Smooth muscle cell (in vitro differentiated cells): ENCODE data around the gene C3orf20. TPM values are rescaled to one million over a fixed set of nuclear protein-coding genes. Genes with fewer than 3 reads are reported as not detected.

ENCODE experiments used
- DNase-seq: peaks from one replicate; lab custom pipeline; 2025; ENCODE audit not compliant: unreplicated experiment; lab: John Stamatoyannopoulos, UW
- H2AFZ ChIP-seq: fragments of 200-600 bp; sonication (generic); 2 replicates; pipeline ENCODE4 v1.6.0; 2016; ENCODE audit warnings: antibody characterized with exemption, low read depth, mild to moderate bottlenecking
- H3F3A ChIP-seq: fragments of 200-600 bp; sonication (generic); 2 replicates; pipeline ENCODE4 v1.6.0; 2017; ENCODE audit warnings: antibody characterized with exemption, low read depth
- H3K27ac ChIP-seq: fragments of 200-600 bp; sonication (generic); 2 replicates; pipeline ENCODE4 v1.5.1; 2016; ENCODE audit warnings: low read depth, mild to moderate bottlenecking
- H3K27me3 ChIP-seq: fragments of 200-600 bp; sonication (generic); 2 replicates; pipeline ENCODE4 v1.6.1; 2016; ENCODE audit warnings: low read depth, mild to moderate bottlenecking
- H3K36me3 ChIP-seq: fragments of 200-600 bp; sonication (generic); 2 replicates; pipeline ENCODE4 v1.5.1; 2016; ENCODE audit warnings: low read depth
- H3K4me1 ChIP-seq: fragments of 200-600 bp; sonication (generic); 2 replicates; pipeline ENCODE4 v1.5.1; 2016; ENCODE audit warnings: low read depth
- H3K4me2 ChIP-seq: fragments of 200-600 bp; sonication (generic); 2 replicates; pipeline ENCODE4 v1.6.0; 2016; ENCODE audit warnings: mild to moderate bottlenecking
- H3K4me3 ChIP-seq: fragments of 200-600 bp; sonication (generic); 2 replicates; pipeline ENCODE4 v1.5.1; 2016; ENCODE audit warnings: mild to moderate bottlenecking
- H3K79me2 ChIP-seq: fragments of 200-600 bp; sonication (generic); 2 replicates; pipeline ENCODE4 v1.6.0; 2016; ENCODE audit warnings: low read depth, mild to moderate bottlenecking
- H3K9ac ChIP-seq: fragments of 200-600 bp; sonication (generic); 2 replicates; pipeline ENCODE4 v1.6.0; 2016; ENCODE audit warnings: low read depth
- H3K9me3 ChIP-seq: fragments of 200-600 bp; sonication (generic); replicated peaks from 2 replicates; pipeline ENCODE4 v1.5.1; 2016; ENCODE audit warnings: low read depth
- H4K20me1 ChIP-seq: fragments of 200-600 bp; sonication (generic); 2 replicates; pipeline ENCODE4 v1.6.0; 2016; ENCODE audit warnings: low read depth
- CTCF ChIP-seq: fragments of 200-600 bp; sonication (generic); IDR thresholded peaks from 2 replicates; pipeline ENCODE4 v1.5.1; 2017; ENCODE audit warnings: borderline replicate concordance, mild to moderate bottlenecking, antibody characterized with exemption; ENCODE audit not compliant: insufficient read depth, poor library complexity, severe bottlenecking
- WGBS: methylation state at CpG from one replicate; pipeline ENCODE4 v1.1.7; 2016; ENCODE audit warnings: low lambda C conversion rate; 5-methylcytosine and 5-hydroxymethylcytosine counted together
- polyA plus RNA-seq: library from polyadenylated mRNA; unstranded; fragments of >200 nt; fragmentation: Nextera tagmentation; extraction: Ambion mirVana; gene quantifications from 2 replicates; pipeline ENCODE4 v1.2.1, GENCODE V29; 2016
- total RNA-seq: library from RNA; depleted of rRNA; stranded (reverse); fragments of >200 nt; gene quantifications from 2 replicates; pipeline ENCODE4 v1.2.3, GENCODE V29; 2014

C3orf20 gene
- total and polyA plus RNA-seq, 2 experiments from 2014 or later = not detected

GRCh38 chr3:14684447-14684846 lies 9.5 kb downstream of the C3orf20 start:
- no peaks in the 10 kb centered on the region for H3K79me2 ChIP-seq
- no peak overlapping the region for H3K27ac ChIP-seq
- no peak overlapping the region for H3K9ac ChIP-seq
- DNase-seq = no peak
- H3K4me2 ChIP-seq = no peak overlapping the region
- WGBS = 88% methylated on average over 4 of the region's 4 CpGs
- no peak overlapping the region for H2AFZ ChIP-seq
- H3K36me3 ChIP-seq = no peaks in the 10 kb centered on the region
- no peaks in the 10 kb centered on the region for H4K20me1 ChIP-seq
- no peaks in the 10 kb centered on the region for H3K9me3 ChIP-seq
- H3K4me1 ChIP-seq = no peaks in the 10 kb centered on the region
- peaks cover 31% of the 10 kb centered on the region for H3K27me3 ChIP-seq
- TF ChIP-seq CTCF = no peak
- H3F3A ChIP-seq = no peaks in the 10 kb centered on the region
- H3K4me3 ChIP-seq = no peak overlapping the region

DNA sequence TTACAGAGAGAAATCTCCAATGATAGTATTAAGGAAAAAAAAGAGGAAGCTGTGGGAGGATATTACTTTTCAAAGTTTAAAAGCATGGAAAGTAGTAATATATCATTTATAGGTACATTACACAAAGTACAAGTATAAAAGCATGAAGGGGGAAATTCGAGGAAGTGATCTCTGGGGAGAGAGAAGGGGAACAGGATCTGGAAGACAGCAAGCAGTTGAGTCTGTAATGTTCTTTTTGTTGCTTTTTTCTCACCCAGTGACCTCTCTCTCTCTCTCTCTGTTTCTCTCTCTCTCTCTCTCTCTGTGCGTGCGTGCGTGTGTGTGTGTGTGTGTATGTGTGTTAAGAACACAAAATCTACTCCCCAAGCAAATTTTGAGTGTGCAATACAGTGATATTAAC lies 10.2 kb downstream of the C3orf20 start:
- DNase-seq = no peak
- no peak overlapping the region for H3K4me2 ChIP-seq
- H3K27me3 ChIP-seq = peaks cover 36% of the 10 kb centered on the region
- H3K9me3 ChIP-seq = no peaks in the 10 kb centered on the region
- H2AFZ ChIP-seq = no peak overlapping the region
- H3K36me3 ChIP-seq = no peaks in the 10 kb centered on the region
- H3F3A ChIP-seq = no peaks in the 10 kb centered on the region
- no peaks in the 10 kb centered on the region for H3K4me1 ChIP-seq
- no peaks in the 10 kb centered on the region for H4K20me1 ChIP-seq
- H3K27ac ChIP-seq = no peak overlapping the region
- no peak overlapping the region for H3K4me3 ChIP-seq
- WGBS = 62% methylated on average over 4 of the region's 4 CpGs
- no peaks in the 10 kb centered on the region for H3K79me2 ChIP-seq
- no peak for TF ChIP-seq CTCF
- H3K9ac ChIP-seq = no peak overlapping the region

- no peak overlapping the region for H3K27ac ChIP-seq
- no peaks in the 10 kb centered on the region for H3K9me3 ChIP-seq
- H3K79me2 ChIP-seq = no peaks in the 10 kb centered on the region
- H2AFZ ChIP-seq = no peak overlapping the region
- H3K4me1 ChIP-seq = no peaks in the 10 kb centered on the region
- no peak overlapping the region for H3K4me3 ChIP-seq
- peaks cover 39% of the 10 kb centered on the region for H3K27me3 ChIP-seq
- H3F3A ChIP-seq = no peaks in the 10 kb centered on the region
- H3K9ac ChIP-seq = no peak overlapping the region
- WGBS = 55% methylated on average over 3 of the region's 3 CpGs
- DNase-seq = no peak
- TF ChIP-seq CTCF = no peak
- H4K20me1 ChIP-seq = no peaks in the 10 kb centered on the region
- no peaks in the 10 kb centered on the region for H3K36me3 ChIP-seq
- H3K4me2 ChIP-seq = no peak overlapping the region
Measured at GRCh38 chr3:14687360-14687759, 12.4 kb downstream of the C3orf20 start.

GRCh38 chr3:14688525-14688924 lies 13.6 kb downstream of the C3orf20 start:
- Histone ChIP-seq H3K9me3 (no peaks in the 10 kb centered on the region), H3K27me3 (peaks cover 40% of the 10 kb centered on the region), H3K36me3 (no peaks in the 10 kb centered on the region), H3K79me2 (no peaks in the 10 kb centered on the region), H2AFZ (no peak overlapping the region), H3F3A (no peaks in the 10 kb centered on the region), H3K9ac (no peak overlapping the region), H3K4me2 (no peak overlapping the region), H3K4me1 (no peaks in the 10 kb centered on the region), H4K20me1 (no peaks in the 10 kb centered on the region), H3K27ac (no peak overlapping the region), H3K4me3 (no peak overlapping the region)
- WGBS = 83% methylated on average over 2 of the region's 2 CpGs
- TF ChIP-seq CTCF = no peak
- DNase-seq = no peak
